Raji (cell line): ENCODE data around the gene ALX3.

ENCODE experiments used
- POLR2A ChIP-seq: IDR thresholded peaks from 2 replicates; pipeline ENCODE4 v1.6.1; 2011; ENCODE audit warnings: low read depth, low read length, control low read depth; ENCODE audit not compliant: insufficient read depth

ALX3 gene

GRCh38 chr1:110059133-110059863, 11.2 kb downstream of the ALX3 start:
- TF ChIP-seq POLR2A: no peak

GRCh38 chr1:110058591-110058990, 11.9 kb downstream of the ALX3 start:
- no peak for TF ChIP-seq POLR2A

- no peak for TF ChIP-seq POLR2A
Observed at GRCh38 chr1:110057963-110058518, 12.4 kb downstream of the ALX3 start.

GRCh38 chr1:110056776-110057175, 13.7 kb downstream of the ALX3 start:
- no peak for TF ChIP-seq POLR2A

- no peak for TF ChIP-seq POLR2A
Observed at GRCh38 chr1:110056285-110056683, 14.2 kb downstream of the ALX3 start.

GRCh38 chr1:110055493-110056284, 14.8 kb downstream of the ALX3 start:
- TF ChIP-seq POLR2A: no peak

GRCh38 chr1:110053552-110054428, 16.7 kb downstream of the ALX3 start:
- no peak for TF ChIP-seq POLR2A

- TF ChIP-seq POLR2A: no peak
Observed at GRCh38 chr1:110051262-110051648, 19.2 kb downstream of the ALX3 start.

- no peak for TF ChIP-seq POLR2A
Observed at GRCh38 chr1:110050602-110051261, 19.7 kb downstream of the ALX3 start.

GRCh38 chr1:110049801-110050601, 20.5 kb downstream of the ALX3 start:
- TF ChIP-seq POLR2A: no peak

- TF ChIP-seq POLR2A: no peak
Observed at GRCh38 chr1:110048923-110049601, 21.4 kb downstream of the ALX3 start.

- TF ChIP-seq POLR2A: no peak
Observed at GRCh38 chr1:110048240-110048639, 22.2 kb downstream of the ALX3 start.

GRCh38 chr1:110047463-110047862, 23.0 kb downstream of the ALX3 start:
- no peak for TF ChIP-seq POLR2A
